Measurements from ENCODE around the gene IFT57.

GRCh38 chr3:108150200-108150599, 72.0 kb downstream of the IFT57 start:
- TF ChIP-seq, protein P1, sequence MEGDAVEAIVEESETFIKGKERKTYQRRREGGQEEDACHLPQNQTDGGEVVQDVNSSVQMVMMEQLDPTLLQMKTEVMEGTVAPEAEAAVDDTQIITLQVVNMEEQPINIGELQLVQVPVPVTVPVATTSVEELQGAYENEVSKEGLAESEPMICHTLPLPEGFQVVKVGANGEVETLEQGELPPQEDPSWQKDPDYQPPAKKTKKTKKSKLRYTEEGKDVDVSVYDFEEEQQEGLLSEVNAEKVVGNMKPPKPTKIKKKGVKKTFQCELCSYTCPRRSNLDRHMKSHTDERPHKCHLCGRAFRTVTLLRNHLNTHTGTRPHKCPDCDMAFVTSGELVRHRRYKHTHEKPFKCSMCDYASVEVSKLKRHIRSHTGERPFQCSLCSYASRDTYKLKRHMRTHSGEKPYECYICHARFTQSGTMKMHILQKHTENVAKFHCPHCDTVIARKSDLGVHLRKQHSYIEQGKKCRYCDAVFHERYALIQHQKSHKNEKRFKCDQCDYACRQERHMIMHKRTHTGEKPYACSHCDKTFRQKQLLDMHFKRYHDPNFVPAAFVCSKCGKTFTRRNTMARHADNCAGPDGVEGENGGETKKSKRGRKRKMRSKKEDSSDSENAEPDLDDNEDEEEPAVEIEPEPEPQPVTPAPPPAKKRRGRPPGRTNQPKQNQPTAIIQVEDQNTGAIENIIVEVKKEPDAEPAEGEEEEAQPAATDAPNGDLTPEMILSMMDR (IDR thresholded peaks at IDR 0.05; ENCODE audit: insufficient read depth, low read length): no peak
- no peak for TF ChIP-seq POLR2AphosphoS5 (IDR thresholded peaks at IDR 0.05; ENCODE audit: low read depth)
- TF ChIP-seq REST (IDR thresholded peaks at IDR 0.05; ENCODE audit: insufficient replicate concordance, low read depth): no peak
- TF ChIP-seq GABPA (IDR thresholded peaks at IDR 0.05; ENCODE audit: low read depth): no peak
- no peak for TF ChIP-seq SPI1 (IDR thresholded peaks at IDR 0.05; ENCODE audit: borderline replicate concordance, low read depth)

All from HL-60 (cell line).